Measurements from ENCODE around the gene ACSL1. TPM values are rescaled to one million over a fixed set of nuclear protein-coding genes. Genes with fewer than 3 reads are reported as not detected.

The ACSL1 gene
- total RNA-seq, 1 experiment from 2014 or later: 12.5 TPM

- H3K4me3 ChIP-seq (replicated peaks in 1 of 2; ENCODE audit: low read depth in 1 of 2, low read length in 2 of 2): peak overlapping the region; percentile 9 to 41; a peak in 3 of 4 replicates
- ATAC-seq (peak; percentile 96), DNase-seq (ENCODE audit: low read depth, low spot score) (peak; percentile 60)
- no peaks in the 10 kb centered on the region for H3K36me3 ChIP-seq (ENCODE audit: control insufficient read depth in 1 of 2, insufficient read depth in 2 of 2, low read length in 2 of 2)
- H3K9ac ChIP-seq (ENCODE audit: low read length): peak overlapping the region; percentile 7; the same call in 1 of the 2 replicates
- peak overlapping the region; percentile 17; the same call in 1 of the 2 replicates for H3K27ac ChIP-seq (ENCODE audit: low read depth, low read length)
- ChIA-PET RAD21 (ENCODE audit: low non-redundant PET in 1 of 2, low total read pairs in 2 of 2, uncharacterized antibody in 2 of 2, unreplicated experiment in 2 of 2) (no interaction called here), CTCF (no interaction called here), POLR2A (interaction anchor here (1.4 kb wide), 1 partner anchor 23 kb away, joined by 3 read pairs; no protein-coding TSS in a partner anchor)
- no peaks in the 10 kb centered on the region for H3K9me3 ChIP-seq (ENCODE audit: control insufficient read depth in 1 of 2, insufficient read depth in 1 of 2, low read depth in 1 of 2, low read length in 2 of 2)
- no peaks in the 10 kb centered on the region for H3K27me3 ChIP-seq (ENCODE audit: insufficient read depth, low read length)
- peak overlapping the region; percentile 8 for H2AFZ ChIP-seq (ENCODE audit: low read depth, low read length, poor library complexity, severe bottlenecking)
- peak overlapping the region; percentile 74 for H3K4me2 ChIP-seq (ENCODE audit: low read length)
- no peak for TF ChIP-seq ZBTB33 (IDR thresholded peaks at IDR 0.05; ENCODE audit: extremely low read depth, insufficient replicate concordance, low read length)
- TF ChIP-seq TCF7L2 (IDR thresholded peaks at IDR 0.05; ENCODE audit: borderline replicate concordance, extremely low read depth, insufficient read depth, insufficient read length): no peak
- no peak for TF ChIP-seq CEBPB (IDR thresholded peaks at IDR 0.05; ENCODE audit: low read depth)
- peak; percentile 46; the same call in 1 of the 2 replicates for TF ChIP-seq EGR1 (IDR thresholded peaks at IDR 0.05; ENCODE audit: low read depth)
- TF ChIP-seq EZH2phosphoT487 (IDR thresholded peaks at IDR 0.05; ENCODE audit: borderline replicate concordance): no peak
- TF ChIP-seq FOSL1 (IDR thresholded peaks at IDR 0.05; ENCODE audit: low read depth): no peak
- peaks cover 19 to 21% of the 10 kb centered on the region in 2 experiments for H3K4me1 ChIP-seq (ENCODE audit: control insufficient read depth in 1 of 2, insufficient read depth in 2 of 2, low read length in 2 of 2)
- 0 out of 2 replicates have a peak, but pooled peaks cover 8% of the 10 kb centered on the region for H3K79me2 ChIP-seq (ENCODE audit: insufficient read depth, low read length)
- H3K9me2 ChIP-seq (ENCODE audit: insufficient read depth): no peaks in the 10 kb centered on the region
- no TSS peak for BruUV-seq (replicated peaks)
- intact Hi-C loops (cut with micrococcal nuclease): no loop called here
- H4K20me1 ChIP-seq (ENCODE audit: insufficient read depth): no peaks in the 10 kb centered on the region
Observed at GRCh38 chr4:184815046-184815877, 10.5 kb downstream of the ACSL1 start.
